Gastroesophageal sphincter (tissue), 3 donors: Measurements from ENCODE around the gene PRLHR.

ENCODE experiments used
- CTCF ChIP-seq, 4 experiments: fragments of 200-600 bp in 2 of 4; fragments of 450-650 bp in 2 of 4; sonication (generic) in 1 of 4; IDR thresholded peaks; one replicate each; pipeline ENCODE4 v1.5.1; 2017 to 2019; ENCODE audit warnings: antibody characterized with exemption in 4 of 4, mild to moderate bottlenecking in 2 of 4, moderate library complexity in 2 of 4
- POLR2A ChIP-seq, 2 donors: fragments of 450-650 bp; IDR thresholded peaks; one replicate each; pipeline ENCODE4 v1.6.1; 2017; ENCODE audit warnings: antibody characterized with exemption in 2 of 2, mild to moderate bottlenecking in 2 of 2, moderate library complexity in 1 of 2

- TF ChIP-seq CTCF (IDR thresholded peaks at IDR 0.05) (no peak), POLR2A (IDR thresholded peaks at IDR 0.05) (no peak)
Measured at GRCh38 chr10:118626953-118627352, 31.5 kb upstream of the PRLHR start.
